Heart left ventricle (tissue), 13 donors: ENCODE measurements around the gene TSPYL1.

Experiments
- POLR2A ChIP-seq, 2 donors: fragments of 450-650 bp; IDR thresholded peaks; one replicate each; pipeline ENCODE4 v1.6.1; 2017; ENCODE audit warnings: antibody characterized with exemption in 2 of 2, mild to moderate bottlenecking in 2 of 2, moderate library complexity in 2 of 2
- TF ChIP-seq, protein P1 (sequence below), 12 donors: fragments of 200-600 bp; sonication (generic) in 4 of 12; IDR thresholded peaks; one replicate each; pipeline versions ENCODE4 v1.5.0 to v1.8.0; 2018 to 2022; ENCODE audit warnings: antibody characterized with exemption in 12 of 12, mild to moderate bottlenecking in 5 of 12
- donor health status: ischemic (EF 13 %, LVEDD 7.1; RV severe dilation, severe dysfunction).
- donor health status: DM: no; HTN: yes; CAD: no.
- donor health status: DM: no; HTN: no; CAD: no.
- donor health status: ischemic (EF 25% LVEDD 6.9; RV normal size, moderate dysfunction).
- donor health status: ischemic (EF 25% LVEDD 5.7; RV mildly dilated, moderate dysfunction).
- donor health status: ischemic (EF 35%, LVEDD 5.7; RV mildly dilated, moderate dysfunction).
- donor health status: nonischemic (EF 11% LVEDD 7.7; RV severe dilation, severe dysfunction).
- donor health status: DM: yes; HTN: yes; CAD: no.
- donor health status: PGD.
- donor health status: ischemic (EF 29% LVEDD 5.4; RV normal size, mild dysfunction).
- donor health status: nonischemic (EF 23%, LVEDD 6.1; RV moderate dilation, normal function).

GRCh38 chr6:116253188-116253504 lies 26.6 kb downstream of the TSPYL1 start:
- TF ChIP-seq, protein P1, sequence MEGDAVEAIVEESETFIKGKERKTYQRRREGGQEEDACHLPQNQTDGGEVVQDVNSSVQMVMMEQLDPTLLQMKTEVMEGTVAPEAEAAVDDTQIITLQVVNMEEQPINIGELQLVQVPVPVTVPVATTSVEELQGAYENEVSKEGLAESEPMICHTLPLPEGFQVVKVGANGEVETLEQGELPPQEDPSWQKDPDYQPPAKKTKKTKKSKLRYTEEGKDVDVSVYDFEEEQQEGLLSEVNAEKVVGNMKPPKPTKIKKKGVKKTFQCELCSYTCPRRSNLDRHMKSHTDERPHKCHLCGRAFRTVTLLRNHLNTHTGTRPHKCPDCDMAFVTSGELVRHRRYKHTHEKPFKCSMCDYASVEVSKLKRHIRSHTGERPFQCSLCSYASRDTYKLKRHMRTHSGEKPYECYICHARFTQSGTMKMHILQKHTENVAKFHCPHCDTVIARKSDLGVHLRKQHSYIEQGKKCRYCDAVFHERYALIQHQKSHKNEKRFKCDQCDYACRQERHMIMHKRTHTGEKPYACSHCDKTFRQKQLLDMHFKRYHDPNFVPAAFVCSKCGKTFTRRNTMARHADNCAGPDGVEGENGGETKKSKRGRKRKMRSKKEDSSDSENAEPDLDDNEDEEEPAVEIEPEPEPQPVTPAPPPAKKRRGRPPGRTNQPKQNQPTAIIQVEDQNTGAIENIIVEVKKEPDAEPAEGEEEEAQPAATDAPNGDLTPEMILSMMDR (IDR thresholded peaks at IDR 0.05): no peak
- no peak for TF ChIP-seq POLR2A (IDR thresholded peaks at IDR 0.05)
